Left lung (tissue), 10 donors: Measurements from ENCODE around the gene TECTA. TPM values are rescaled to one million over a fixed set of nuclear protein-coding genes. Genes with fewer than 3 reads are reported as not detected.

ENCODE experiments used
- ATAC-seq: fragments of 200-7000 bp; cut with Tn5 transposase; one replicate; pipeline ENCODE4 v1.9.1; 2020; ENCODE audit warnings: moderate library complexity
- DNase-seq, 4 donors: peaks; one replicate each; pipeline ENCODE4 v3.0.0-alpha.2; 2013 to 2020
- H3K27ac ChIP-seq, 2 donors: fragments of 200-600 bp; sonication (generic) in 1 of 2; one replicate each; pipeline versions ENCODE4 v1.5.0 to v1.8.0; 2020 to 2021
- H3K27me3 ChIP-seq, 2 donors: fragments of 200-600 bp; sonication (generic) in 1 of 2; one replicate each; pipeline versions ENCODE4 v1.5.0 to v1.8.0; 2020 to 2021
- H3K36me3 ChIP-seq, 2 donors: fragments of 200-600 bp; sonication (generic) in 1 of 2; one replicate each; pipeline versions ENCODE4 v1.5.0 to v1.8.0; 2020 to 2021
- H3K4me1 ChIP-seq, 2 donors: fragments of 200-600 bp; one replicate each; pipeline ENCODE4 v1.8.0; 2021
- H3K4me3 ChIP-seq, 2 donors: fragments of 200-600 bp; sonication (generic) in 1 of 2; one replicate each; pipeline versions ENCODE4 v1.5.0 to v1.8.0; 2020 to 2021; ENCODE audit warnings: mild to moderate bottlenecking in 1 of 2
- H3K9me3 ChIP-seq, 2 donors: fragments of 200-600 bp; sonication (generic) in 1 of 2; one replicate each; pipeline versions ENCODE4 v1.5.0 to v1.8.0; 2020 to 2021
- intact Hi-C, 2 donors: fragments of 100-400 bp; cut with DNase I; formaldehyde crosslinking; loops; one replicate each; pipeline versions ENCODE4 v1.11.2 to v1.14.2; 2022
- polyA plus RNA-seq, 6 donors: library from polyadenylated mRNA; unstranded; fragments of 120-200 nt; gene quantifications; one replicate each; pipeline ENCODE4 v1.2.1, GENCODE V29; 2013; ENCODE audit not compliant: insufficient read length in 6 of 6
- total RNA-seq, 2 donors: library from RNA; stranded (reverse); fragmentation: NEBNext Ultra II Directional; extraction: Animal tissue kit (Norgen Biotek cat#: 25700); gene quantifications; one replicate each; pipeline ENCODE4 v1.2.1, GENCODE V29; 2021
- TF ChIP-seq, protein P1 (sequence below), 2 donors: fragments of 200-600 bp; sonication (generic) in 1 of 2; IDR thresholded peaks; one replicate each; pipeline versions ENCODE4 v1.5.0 to v1.8.0; 2021; ENCODE audit warnings: antibody characterized with exemption in 2 of 2
- donor health status: DM: no; HTN: yes; CAD: no.
- donor health status: DM: no; HTN: no; CAD: no.

Gene TECTA
- total and polyA plus RNA-seq, 8 donors, result 0.58 to 2.6 (median 2.3) TPM

DNA sequence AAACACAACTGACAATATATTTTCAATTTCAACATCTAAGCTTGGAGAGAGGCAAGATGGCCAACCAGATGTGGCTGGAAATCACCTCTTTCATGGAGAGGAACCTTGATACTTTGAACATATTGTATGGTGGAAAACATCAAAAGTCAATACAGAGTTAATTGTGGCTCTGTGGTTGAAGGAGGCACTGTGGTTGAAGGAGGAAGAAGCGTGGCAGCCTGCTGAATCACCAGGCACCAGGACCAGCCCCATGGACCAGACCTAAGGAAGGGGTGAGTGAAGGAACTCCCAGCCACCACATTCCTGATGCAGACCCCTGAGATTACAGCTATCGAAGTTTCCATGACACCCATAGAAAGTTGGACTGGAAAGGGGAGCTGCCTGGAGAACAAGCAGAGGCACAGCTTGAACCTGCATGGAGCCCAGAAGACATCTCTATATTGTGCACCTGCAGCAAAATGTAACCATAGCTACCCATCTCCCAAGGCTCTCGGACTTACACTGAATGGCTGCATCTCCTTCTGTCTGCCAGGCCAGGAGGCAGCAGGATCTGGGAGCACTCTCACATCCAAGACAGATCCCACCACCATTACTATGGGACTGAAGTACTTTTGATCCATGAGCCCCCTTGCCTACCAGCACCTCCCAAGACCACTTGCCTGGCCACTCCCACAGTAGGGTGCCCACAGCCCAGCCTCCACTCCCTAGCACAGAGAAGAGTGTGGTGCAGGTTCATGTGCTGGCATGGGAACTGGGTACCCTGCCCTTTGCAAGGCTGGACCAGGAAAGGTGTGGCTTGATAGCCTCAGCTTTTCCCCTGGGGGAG lies 111.7 kb downstream of the TECTA start:
- H3K9me3 ChIP-seq, result no peaks in the 10 kb centered on the region
- DNase-seq (no peak), ATAC-seq (no peak)
- H3K36me3 ChIP-seq, result no peaks in the 10 kb centered on the region
- no peak overlapping the region for H3K4me3 ChIP-seq
- H3K27ac ChIP-seq, result no peak overlapping the region
- intact Hi-C loops, result no loop called here
- H3K4me1 ChIP-seq, result no peaks in the 10 kb centered on the region
- H3K27me3 ChIP-seq, result no peaks in the 10 kb centered on the region
- TF ChIP-seq, protein P1, sequence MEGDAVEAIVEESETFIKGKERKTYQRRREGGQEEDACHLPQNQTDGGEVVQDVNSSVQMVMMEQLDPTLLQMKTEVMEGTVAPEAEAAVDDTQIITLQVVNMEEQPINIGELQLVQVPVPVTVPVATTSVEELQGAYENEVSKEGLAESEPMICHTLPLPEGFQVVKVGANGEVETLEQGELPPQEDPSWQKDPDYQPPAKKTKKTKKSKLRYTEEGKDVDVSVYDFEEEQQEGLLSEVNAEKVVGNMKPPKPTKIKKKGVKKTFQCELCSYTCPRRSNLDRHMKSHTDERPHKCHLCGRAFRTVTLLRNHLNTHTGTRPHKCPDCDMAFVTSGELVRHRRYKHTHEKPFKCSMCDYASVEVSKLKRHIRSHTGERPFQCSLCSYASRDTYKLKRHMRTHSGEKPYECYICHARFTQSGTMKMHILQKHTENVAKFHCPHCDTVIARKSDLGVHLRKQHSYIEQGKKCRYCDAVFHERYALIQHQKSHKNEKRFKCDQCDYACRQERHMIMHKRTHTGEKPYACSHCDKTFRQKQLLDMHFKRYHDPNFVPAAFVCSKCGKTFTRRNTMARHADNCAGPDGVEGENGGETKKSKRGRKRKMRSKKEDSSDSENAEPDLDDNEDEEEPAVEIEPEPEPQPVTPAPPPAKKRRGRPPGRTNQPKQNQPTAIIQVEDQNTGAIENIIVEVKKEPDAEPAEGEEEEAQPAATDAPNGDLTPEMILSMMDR (IDR thresholded peaks at IDR 0.05), result no peak

DNA sequence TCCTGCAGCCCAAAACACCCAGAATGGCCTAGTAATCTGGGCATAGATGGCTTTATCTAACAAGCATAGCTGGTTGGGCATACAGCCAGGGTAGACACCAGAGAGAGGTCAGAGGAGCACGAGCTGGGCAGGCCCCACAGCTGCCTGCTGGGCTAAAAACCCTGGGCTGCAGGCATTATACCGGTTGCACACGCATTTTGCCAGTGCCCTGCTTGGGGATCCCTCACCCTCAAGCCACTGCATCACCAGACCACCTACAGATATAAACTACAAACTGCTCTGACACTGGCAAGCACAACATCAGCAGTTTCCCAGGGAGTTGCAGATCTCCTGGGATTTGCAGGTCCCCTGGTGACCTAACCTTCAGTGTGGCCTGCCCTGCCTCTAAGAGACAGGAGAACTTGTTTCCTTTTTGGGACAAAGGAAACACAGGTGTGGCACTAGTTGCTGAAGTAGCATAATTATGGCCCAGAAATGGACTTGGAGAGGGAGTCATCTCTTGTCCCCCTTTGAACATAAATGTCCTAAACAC lies 112.4 kb downstream of the TECTA start:
- TF ChIP-seq, protein P1 (IDR thresholded peaks at IDR 0.05), result no peak
- H3K36me3 ChIP-seq, result no peaks in the 10 kb centered on the region
- H3K4me1 ChIP-seq, result no peaks in the 10 kb centered on the region
- intact Hi-C loops, result no loop called here
- no peaks in the 10 kb centered on the region for H3K27me3 ChIP-seq
- no peak overlapping the region for H3K27ac ChIP-seq
- ATAC-seq (no peak), DNase-seq (no peak)
- H3K9me3 ChIP-seq, result no peaks in the 10 kb centered on the region
- no peak overlapping the region for H3K4me3 ChIP-seq

DNA sequence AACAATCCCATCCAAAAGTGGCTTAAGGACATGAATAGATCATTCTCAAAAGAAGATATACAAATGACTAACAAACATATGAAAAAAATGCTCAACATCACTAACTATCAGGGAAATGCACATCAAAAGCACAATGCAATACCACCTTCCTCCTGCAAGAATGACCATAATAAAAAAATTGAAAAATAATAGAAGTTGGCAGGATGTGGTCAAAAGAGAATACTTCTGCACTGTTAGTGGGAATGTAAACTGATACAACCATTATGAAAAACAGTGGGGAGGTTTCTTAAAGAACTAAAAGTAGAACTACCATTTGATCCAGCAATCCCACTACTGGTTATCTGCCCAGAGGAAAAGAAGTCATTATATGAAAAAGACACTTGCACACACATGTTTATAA lies 113.8 kb downstream of the TECTA start:
- Histone ChIP-seq H3K27me3 (no peaks in the 10 kb centered on the region), H3K36me3 (no peaks in the 10 kb centered on the region), H3K4me3 (no peak overlapping the region), H3K27ac (no peak overlapping the region), H3K4me1 (no peaks in the 10 kb centered on the region), H3K9me3 (no peaks in the 10 kb centered on the region)
- no peak for ATAC-seq
- TF ChIP-seq, protein P1 (IDR thresholded peaks at IDR 0.05), result no peak
- intact Hi-C loops, result no loop called here
- DNase-seq, result no peak

DNA sequence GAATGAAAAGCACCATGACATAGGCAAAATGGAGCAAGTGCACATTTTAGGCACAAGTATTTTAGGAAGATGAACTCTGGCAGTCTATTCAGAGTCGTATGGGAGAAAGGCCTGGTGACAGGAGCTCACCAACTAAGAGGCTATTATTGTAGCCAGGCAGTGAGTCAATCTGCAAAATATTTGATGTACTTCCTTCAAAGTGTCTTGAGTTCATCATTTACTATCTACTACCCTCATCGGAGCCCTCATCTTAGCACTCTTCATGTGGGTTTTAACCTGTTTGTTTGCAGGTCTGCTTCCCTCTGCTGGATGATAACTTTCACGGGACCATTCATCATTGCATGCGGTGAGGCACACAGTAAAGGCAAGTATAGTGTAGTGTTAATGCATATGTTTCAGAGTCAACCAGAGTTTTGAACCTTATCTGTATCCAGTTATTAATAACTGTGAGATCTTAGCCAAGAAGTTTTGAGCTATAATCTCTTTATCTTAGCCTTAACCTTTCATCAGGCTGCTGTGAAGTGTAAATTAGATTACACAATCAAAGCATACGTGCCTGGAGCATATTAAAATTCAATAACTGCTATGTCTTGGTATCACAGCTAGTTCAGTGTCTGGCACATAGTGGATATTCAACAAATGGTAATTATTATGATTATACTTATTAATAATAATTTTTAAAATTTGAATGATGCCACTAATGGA lies 120.6 kb downstream of the TECTA start:
- intact Hi-C loops, result no loop called here

More for the DNA sequence above, 120.6 kb downstream of the TECTA start:
- Histone ChIP-seq H3K36me3 (no peaks in the 10 kb centered on the region), H3K27ac (no peak overlapping the region), H3K9me3 (no peaks in the 10 kb centered on the region), H3K27me3 (peaks cover 0 to 5% of the 10 kb centered on the region in 2 donors), H3K4me3 (no peak overlapping the region), H3K4me1 (no peaks in the 10 kb centered on the region)
- ATAC-seq (no peak), DNase-seq (no peak)
- TF ChIP-seq, protein P1 (IDR thresholded peaks at IDR 0.05), result no peak
